ENCODE results near the gene CCNK.

Gene CCNK

GRCh38 chr14:99480917-99481744 lies at the start of gene CCNK:
TSS of gene CCNK (plus strand) at chr14:99481409. CDS start at chr14:99492678, 11,269 bp downstream.
- DNase-seq, result peak; percentile 99

GRCh38 chr14:99431986-99432385 lies 49.2 kb upstream of the CCNK start:
- DNase-seq, result no peak

GRCh38 chr14:99432485-99432884 lies 48.7 kb upstream of the CCNK start:
- no peak for DNase-seq

DNA sequence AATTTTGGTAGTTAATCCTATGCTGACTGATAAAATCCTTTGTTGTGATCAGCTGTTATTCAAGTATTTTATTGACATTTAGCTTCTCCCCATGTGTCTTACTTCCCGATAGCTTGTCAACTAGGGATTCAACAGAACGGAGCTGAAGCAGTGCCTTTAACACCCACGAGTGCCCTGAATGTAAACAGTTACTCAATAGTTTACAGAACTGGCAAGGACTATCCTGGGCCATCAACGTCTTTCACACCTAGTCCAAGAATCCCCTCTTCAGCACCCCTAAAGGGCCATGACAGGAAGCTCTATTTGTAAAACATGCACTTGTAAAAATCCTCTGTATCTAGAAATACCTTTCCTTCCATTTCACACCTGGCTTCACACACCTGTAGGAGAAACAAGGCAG lies 45.9 kb upstream of the CCNK start:
- DNase-seq, result no peak

DNA sequence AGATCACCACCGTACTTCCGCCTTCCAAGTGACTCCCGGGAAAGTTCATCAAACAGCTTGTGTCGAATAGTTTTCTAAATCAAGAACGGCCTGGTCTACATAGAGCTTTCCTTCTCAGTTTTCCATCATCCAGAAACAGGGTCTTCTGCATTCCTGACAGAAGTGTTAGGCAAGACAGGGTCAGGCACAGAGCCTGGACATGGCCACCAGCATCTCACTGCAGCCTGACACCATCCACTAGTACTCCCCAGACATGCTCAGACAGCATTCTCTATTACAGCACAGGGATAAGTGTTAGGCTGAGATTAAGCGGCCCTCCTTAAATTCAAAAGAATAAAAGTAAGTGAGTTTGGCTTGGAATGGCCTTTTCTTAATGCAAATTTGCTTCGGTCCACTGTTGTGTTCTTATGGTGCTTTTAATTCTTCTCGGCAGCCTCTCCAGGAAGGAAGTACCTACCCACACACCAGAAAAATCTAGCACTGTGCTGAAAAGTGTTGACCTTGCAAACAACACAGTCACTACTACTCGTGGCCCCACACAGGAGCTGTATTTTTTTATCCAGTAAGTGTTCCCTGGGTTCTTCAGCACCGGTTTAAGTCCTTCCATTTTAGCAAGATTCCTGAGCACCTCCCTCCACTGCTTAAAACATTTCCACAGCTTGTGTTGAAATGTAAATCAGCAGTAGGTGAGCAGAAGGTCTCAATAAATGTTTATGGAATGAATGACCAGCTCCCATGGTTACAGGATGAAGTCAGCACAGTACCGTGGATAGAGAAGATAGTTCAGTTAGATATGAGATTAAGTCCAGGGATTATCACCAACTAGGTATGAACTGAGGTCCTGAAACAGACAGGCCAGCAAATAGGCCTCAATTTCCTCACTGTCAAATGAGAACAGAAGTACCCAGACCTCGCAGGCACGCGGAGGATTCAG lies 44.7 kb upstream of the CCNK start:
- DNase-seq, result peak; percentile 28

GRCh38 chr14:99437706-99438105 lies 43.5 kb upstream of the CCNK start:
- DNase-seq, result no peak

DNA sequence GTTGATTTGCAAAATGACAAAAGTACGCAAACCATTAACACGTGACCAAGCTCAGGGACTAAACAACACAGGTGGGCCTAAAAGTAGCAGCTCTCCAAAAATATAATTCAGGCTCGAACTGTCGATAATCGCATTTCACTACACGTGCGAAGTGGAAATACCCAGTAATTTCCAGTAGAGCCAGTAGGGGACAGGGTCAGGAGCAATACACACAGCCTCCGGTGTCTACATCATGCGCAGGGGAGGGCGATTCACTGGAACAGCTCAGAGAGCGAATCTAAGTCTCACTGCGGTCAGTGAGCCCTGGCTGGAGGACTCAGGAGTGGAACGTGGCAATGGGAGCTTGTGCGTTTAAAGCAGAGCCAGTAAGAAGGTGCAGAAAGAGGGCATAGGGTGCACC lies 40.9 kb upstream of the CCNK start:
- DNase-seq, result peak; percentile 25

DNA sequence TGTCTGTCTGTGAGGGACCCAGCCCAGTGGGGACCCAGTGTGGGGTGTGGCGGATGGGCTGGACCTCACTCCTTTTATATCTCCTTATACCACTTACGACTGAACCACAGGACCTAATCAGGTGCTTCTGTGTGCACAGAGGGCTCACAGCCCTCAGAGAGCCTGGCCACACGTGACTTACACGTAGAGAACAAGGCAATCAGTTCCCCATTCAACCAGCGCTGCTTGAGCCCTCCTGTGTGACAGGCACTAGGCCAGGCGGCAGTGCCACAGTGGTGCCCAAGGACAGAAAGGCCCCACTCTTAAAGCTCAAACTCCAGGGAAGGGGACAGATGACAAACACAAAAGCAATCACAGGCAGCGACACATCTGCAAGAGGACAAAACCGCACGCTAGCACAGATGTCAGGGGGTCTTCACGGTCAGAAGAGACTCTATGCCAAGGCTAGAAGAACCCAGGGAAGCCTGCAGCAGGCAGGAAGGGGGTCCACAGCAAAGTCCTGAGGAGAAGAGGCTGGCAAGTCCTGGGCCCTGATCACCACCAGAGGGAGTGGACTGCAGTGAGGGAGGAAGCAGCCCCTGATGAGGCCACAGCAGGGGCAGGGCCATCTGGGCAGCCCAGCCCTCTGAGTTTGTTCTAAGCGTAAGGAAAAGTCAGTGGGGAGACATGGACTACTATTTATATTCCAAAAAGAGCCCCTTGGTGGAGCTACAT lies 39.9 kb upstream of the CCNK start:
- peak; percentile 55 for DNase-seq

DNA sequence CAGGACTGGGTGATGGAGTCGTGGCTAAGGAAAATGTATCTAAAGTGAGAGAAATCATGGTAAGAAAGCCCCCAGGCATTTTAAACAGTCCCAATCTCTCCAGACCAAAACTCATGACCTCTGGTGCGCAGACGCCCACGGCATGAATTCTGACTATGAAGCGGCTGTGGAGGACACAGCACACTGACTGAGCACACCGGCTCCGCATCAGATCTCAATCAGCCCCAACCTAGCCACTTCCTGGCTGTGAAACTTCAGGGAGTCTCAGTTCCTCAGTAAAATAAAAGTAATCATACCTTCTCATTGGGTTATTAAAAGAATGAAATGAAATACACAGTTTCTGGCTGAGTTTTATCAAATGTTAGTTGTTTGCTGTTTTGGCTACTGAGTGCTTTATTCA lies 39.3 kb upstream of the CCNK start:
- no peak for DNase-seq

DNA sequence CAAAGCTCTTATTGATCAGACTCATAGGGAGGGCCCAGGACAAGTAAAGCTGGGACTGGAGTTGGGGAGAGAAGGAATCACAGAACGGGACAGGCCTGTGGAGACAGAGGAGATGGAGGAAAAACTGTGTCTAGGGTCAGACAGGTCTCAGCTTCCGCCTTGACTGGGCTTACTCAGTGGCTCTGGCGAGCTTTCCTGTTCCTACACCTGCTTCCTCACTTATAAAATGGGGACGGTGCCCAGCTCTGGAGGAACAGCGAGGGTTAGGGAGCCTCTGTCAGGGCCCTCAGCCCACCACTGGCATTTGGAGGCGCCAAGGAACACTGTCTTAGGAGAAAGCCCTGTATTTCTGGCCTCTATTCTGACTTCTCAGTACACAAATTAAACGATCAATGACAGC lies 35.3 kb upstream of the CCNK start:
- DNase-seq, result no peak

GRCh38 chr14:99447739-99448138 lies 33.5 kb upstream of the CCNK start:
- no peak for DNase-seq

GRCh38 chr14:99450266-99450665 lies 30.9 kb upstream of the CCNK start:
- no peak for DNase-seq

DNA sequence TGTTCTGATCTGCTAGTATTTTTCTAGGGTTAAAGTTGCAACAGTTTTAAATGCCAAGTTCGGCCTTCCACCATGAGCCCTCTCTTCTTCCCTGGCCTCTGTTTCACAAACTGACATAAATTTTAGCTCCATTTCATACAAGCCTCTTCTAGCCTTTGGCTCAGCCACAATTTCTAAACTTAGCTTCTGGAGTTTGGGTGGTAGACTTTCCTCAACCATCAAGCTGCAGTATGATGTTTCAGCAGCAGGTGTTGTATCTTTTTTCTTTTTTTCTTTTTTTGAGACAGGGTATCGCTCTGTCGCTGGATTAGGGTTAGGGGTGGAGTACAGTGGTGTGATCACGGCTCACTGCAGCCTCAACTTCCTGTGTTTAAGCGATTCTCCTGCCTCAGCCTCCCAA lies 30.0 kb upstream of the CCNK start:
- DNase-seq, result no peak

DNA sequence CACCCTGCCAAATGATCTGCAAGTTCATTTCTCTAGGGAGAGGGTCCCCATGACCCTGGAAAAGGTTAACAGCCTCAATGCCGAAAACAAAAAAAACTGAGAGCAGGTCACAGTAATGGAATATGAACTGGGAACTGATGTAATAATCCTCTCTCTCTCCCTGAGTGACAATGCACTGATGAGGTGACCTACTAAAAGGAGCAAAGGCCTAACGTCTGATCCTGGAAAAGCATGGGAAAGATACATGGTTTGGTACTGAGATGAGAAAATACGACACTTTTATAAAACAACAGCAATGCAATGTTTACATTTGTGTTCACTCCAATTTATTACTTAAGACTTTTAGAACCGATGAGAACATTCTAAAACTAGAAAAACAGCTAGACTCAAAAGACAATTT lies 28.2 kb upstream of the CCNK start:
- no peak for DNase-seq

DNA sequence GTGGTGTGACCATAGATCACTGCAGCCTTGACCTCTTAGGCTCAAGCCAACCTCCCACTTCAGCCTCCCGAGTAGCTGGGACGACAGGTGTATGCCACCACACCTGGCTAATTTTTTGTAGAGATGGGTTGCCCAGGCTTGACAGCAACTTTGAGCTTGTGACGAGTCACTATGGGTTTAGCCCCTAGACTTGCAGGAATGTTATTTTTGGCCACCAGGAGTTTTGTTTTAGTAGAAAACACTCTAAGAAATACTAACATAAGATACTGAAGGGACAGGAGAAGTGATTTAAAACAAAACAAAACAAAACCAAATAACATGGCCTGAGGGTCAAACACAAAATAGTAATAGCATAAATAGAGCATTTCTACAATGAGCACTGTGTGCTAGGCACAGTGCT lies 27.0 kb upstream of the CCNK start:
- no peak for DNase-seq

- DNase-seq, result no peak
Observed at GRCh38 chr14:99459481-99460100, 21.6 kb upstream of the CCNK start.

- peak; percentile 20 for DNase-seq
Observed at GRCh38 chr14:99460793-99461192, 20.4 kb upstream of the CCNK start.

- DNase-seq, result no peak
Observed at GRCh38 chr14:99461411-99462085, 19.7 kb upstream of the CCNK start.

GRCh38 chr14:99462210-99462609 lies 19.0 kb upstream of the CCNK start:
- no peak for DNase-seq

DNA sequence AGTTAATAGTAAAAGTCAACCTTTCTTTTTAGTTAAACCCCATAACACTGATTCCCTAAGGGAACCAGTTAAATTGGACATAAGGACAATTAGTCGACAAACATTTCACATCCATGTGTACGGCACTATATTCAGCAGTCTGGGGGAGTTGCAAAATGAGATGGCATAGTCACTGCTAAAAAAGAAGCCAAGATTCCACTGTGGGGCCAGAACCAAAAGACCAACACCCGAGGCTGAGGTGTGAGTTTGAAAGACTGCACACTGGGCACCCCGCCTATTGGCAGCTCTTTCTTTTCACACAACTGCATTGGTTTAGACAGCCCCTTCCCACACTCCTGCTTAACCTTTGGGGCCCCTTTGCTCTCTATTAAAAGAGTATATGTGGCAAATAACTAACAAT lies 17.2 kb upstream of the CCNK start:
- DNase-seq, result no peak

GRCh38 chr14:99465288-99465687 lies 15.9 kb upstream of the CCNK start:
- no peak for DNase-seq

DNA sequence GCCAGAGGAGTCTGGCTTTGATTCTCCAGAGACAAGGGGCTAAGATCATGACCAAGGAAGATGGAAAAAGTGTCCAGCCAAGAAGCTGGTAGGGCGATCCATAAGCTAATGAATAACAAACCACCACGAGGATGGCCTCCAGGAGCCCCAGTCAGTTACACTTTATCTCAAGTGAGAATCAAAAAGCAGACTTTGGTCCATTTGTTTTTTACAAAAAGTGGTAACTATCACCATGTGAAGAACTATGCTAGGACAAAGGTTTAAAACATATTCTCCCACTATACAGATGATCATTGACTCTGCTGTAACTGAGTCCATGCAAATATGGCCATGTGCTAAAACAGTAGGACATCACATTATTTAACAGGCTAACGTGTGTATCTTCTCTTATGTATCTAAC lies 14.5 kb upstream of the CCNK start:
- DNase-seq, result no peak
